Mucosa of stomach (tissue), 1 donor: ENCODE measurements around the gene GDNF.
"Not testable (repeated sequence)": the region's sequence is repeated elsewhere in the genome, so short reads cannot be mapped to it uniquely, and the experiment has no call there.

Experiments used
- H3K27me3 ChIP-seq: one replicate; pipeline ENCODE4 v1.7.0; 2013; ENCODE audit warnings: mild to moderate bottlenecking, low read length; ENCODE audit not compliant: control insufficient read depth, insufficient read depth
- H3K36me3 ChIP-seq: one replicate; pipeline ENCODE4 v1.7.0; 2013; ENCODE audit warnings: low read length; ENCODE audit not compliant: control insufficient read depth, insufficient read depth
- H3K4me1 ChIP-seq: one replicate; pipeline ENCODE4 v1.7.0; 2013; ENCODE audit warnings: mild to moderate bottlenecking, low read length; ENCODE audit not compliant: control insufficient read depth, insufficient read depth
- H3K4me3 ChIP-seq: one replicate; pipeline ENCODE4 v1.7.0; 2013; ENCODE audit warnings: low read length
- H3K9ac ChIP-seq: one replicate; pipeline ENCODE4 v1.7.0; 2013; ENCODE audit warnings: mild to moderate bottlenecking, low read length, moderate library complexity
- H3K9me3 ChIP-seq: one replicate; pipeline ENCODE4 v1.7.0; 2013; ENCODE audit warnings: mild to moderate bottlenecking, low read length, moderate library complexity; ENCODE audit not compliant: control insufficient read depth
- donor health status: Pancreatic carcinoma.

GDNF gene

DNA sequence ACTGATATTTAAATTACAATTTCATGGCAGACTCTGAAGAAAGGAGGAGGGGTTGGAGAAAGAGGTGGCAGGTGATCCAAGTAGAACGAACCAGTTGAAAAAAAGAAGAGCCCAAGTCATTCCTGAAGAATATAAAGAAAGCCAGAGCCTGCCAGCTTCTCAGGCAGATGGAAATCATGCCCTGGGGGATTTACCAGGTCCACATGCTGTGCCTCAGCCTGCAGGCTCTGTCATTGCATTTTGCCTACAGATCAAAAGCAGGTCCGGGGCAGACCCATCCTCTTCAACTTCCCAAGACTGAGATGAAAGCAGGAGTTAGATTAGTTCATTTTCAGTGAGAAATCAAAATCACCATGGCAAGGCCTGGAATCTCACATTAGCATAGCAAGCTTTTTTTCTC is 48.5 kb downstream of the GDNF start:
- Histone ChIP-seq H3K9ac (no peak overlapping the region), H3K4me3 (no peak overlapping the region), H3K36me3 (no peaks in the 10 kb centered on the region), H3K4me1 (no peaks in the 10 kb centered on the region), H3K27me3 (no peaks in the 10 kb centered on the region), H3K9me3 (no peaks in the 10 kb centered on the region)

DNA sequence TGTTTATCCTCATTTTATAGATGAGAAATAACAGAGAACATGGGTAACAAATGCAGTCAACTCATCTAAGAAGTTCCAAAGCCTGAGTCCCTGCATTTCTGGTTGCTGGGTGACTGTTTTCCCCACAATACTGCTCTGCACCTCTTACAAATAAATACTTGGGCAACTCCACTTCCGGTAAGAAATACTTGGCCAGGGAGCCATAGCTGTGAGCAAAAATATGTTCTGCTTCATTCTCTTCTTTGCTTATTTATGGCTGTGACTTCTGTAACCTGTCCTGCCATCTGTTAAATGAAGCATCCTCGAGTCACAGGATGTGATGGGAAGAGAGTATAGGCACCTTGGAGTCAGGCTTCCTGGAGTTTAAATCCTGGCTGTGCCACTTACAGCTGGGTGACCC is 49.9 kb downstream of the GDNF start:
- no peak overlapping the region for H3K9ac ChIP-seq
- H3K36me3 ChIP-seq: no peaks in the 10 kb centered on the region
- no peaks in the 10 kb centered on the region for H3K4me1 ChIP-seq
- H3K9me3 ChIP-seq: no peaks in the 10 kb centered on the region
- no peaks in the 10 kb centered on the region for H3K27me3 ChIP-seq
- H3K4me3 ChIP-seq: no peak overlapping the region

DNA sequence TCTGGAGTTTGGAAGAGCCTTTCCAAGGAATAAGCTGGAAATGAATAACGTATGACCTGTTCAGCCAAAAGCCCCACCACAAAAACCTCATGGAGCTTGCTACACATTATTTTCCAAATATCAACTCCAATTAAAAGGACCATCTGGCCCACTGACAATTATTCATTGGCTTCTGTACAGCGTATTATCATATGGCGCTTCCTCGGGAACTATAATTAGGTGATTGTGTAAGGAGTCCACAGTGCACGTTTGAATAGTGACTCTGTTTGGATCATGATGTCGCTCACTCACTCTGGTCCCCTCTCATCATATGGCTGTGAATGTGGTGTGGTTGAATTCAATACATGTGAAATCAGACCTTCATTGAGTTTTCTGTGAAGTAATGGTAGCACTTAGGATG is 52.1 kb downstream of the GDNF start:
- Histone ChIP-seq H3K27me3 (no peaks in the 10 kb centered on the region), H3K9ac (no peak overlapping the region)

DNA sequence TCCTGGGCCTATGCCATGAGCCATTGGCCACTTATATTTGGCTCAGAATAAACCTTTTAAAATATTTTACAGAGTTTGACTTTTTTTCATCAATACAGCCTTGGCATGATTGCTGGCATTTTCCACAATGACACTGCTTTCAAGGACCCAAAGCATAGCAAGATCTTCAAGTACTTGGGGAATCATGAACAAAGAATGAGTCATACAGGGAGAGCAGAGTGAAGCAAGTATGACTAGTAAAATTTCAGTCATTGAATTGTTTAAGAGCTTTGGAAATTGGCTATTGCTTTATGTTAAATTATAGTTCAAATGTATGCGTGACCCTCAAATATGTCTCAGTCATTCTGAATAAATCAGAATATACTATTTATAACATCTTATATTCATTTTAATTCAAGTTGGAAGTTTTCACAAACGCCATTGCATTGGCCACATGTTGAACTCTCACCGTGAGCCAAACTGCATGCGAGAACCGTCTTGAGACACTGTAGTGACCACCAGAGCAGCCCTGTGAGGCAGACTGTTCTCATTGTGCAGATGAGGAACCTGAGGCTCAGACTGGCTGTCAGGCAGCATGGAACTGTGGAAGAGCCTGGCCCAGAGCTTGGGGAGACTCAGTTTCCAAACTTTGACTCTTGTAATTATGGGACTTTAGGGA is 52.9 kb downstream of the GDNF start:
- Histone ChIP-seq H3K9ac (no peak overlapping the region), H3K4me1 (no peaks in the 10 kb centered on the region), H3K27me3 (no peaks in the 10 kb centered on the region), H3K4me3 (no peak overlapping the region), H3K9me3 (no peaks in the 10 kb centered on the region), H3K36me3 (no peaks in the 10 kb centered on the region)

More for the DNA sequence above, 52.1 kb downstream of the GDNF start:
- Histone ChIP-seq H3K9me3 (no peaks in the 10 kb centered on the region), H3K36me3 (no peaks in the 10 kb centered on the region), H3K4me3 (no peak overlapping the region), H3K4me1 (no peaks in the 10 kb centered on the region)

DNA sequence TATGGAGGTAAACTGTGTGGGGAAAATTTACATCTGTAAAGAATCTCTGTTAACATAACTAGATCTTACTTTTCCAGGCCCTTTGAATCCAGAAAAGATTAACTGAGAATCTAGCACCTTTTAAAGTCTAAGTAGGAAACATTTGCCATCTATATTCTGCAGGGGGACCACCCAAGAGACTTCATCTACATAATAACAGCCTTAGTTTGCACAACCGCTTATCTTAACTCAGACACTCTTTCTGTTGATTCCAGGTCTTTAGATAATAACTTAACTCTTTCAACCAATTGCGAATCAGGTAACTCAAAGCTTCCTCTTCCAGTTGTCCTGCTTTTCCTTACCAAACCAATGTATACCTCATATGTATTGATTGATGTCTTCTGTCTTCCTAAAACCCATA is 53.4 kb downstream of the GDNF start:
- no peaks in the 10 kb centered on the region for H3K4me1 ChIP-seq
- no peak overlapping the region for H3K9ac ChIP-seq
- H3K9me3 ChIP-seq: no peaks in the 10 kb centered on the region
- H3K27me3 ChIP-seq: no peaks in the 10 kb centered on the region
- no peaks in the 10 kb centered on the region for H3K36me3 ChIP-seq
- H3K4me3 ChIP-seq: no peak overlapping the region

DNA sequence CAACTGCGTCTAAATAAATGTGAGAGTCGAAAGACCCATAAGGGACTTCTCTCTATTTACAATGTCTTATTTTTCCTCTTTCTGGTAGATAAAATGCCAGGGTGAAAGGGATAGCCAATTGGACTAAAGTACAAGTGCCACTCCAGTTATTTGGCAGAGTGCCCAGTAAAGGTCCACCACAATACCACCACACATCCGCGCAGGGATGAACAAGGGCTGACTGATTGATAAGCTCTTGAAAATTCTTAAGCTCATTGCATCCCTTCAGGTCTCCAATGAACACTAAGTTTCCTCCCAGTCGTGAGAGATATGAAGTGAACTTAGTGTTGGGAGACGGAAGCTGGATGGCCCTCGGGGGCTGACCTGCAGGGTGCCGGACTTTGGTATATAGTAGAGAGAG is 58.4 kb downstream of the GDNF start:
- H3K4me3 ChIP-seq, H3K9ac ChIP-seq, H3K9me3 ChIP-seq, H3K4me1 ChIP-seq, H3K27me3 ChIP-seq, H3K36me3 ChIP-seq: not testable (repeated sequence)

DNA sequence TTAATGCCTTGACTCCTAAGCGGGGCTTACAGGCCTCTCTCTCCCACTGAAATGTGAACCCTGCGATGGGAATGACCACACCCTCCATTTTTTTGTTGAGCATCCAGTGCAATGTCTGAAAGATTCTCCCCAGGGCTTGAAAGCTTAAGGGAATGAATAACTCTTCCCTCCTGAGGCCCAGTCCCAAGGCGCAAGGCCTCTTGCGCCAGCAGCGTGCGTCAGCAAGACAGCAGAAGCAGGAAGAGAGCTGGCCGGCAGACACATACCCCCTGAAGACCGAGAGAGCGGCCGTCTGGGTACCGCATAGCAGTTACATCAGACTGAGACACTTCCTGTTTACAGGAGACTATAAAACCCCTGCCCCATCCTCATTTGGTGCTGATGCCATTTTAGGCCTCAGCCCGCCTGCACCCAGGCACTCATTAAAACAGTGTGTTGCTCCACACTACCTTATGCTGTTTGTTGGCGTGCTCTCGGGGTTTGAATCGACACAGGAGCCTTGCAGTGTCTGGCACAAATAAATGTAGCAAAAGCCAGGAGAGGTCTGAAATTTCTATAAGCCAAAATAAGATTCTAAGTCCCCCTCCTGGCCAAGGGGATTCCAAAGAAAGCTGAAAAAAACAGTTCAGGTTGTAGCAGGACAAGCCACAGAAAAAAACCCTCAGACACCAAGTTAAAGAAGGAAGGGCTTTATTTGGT is 62.3 kb downstream of the GDNF start:
- no peaks in the 10 kb centered on the region for H3K36me3 ChIP-seq
- no peaks in the 10 kb centered on the region for H3K9me3 ChIP-seq
- no peaks in the 10 kb centered on the region for H3K4me1 ChIP-seq
- no peak overlapping the region for H3K9ac ChIP-seq
- H3K4me3 ChIP-seq: no peak overlapping the region
- H3K27me3 ChIP-seq: no peaks in the 10 kb centered on the region

DNA sequence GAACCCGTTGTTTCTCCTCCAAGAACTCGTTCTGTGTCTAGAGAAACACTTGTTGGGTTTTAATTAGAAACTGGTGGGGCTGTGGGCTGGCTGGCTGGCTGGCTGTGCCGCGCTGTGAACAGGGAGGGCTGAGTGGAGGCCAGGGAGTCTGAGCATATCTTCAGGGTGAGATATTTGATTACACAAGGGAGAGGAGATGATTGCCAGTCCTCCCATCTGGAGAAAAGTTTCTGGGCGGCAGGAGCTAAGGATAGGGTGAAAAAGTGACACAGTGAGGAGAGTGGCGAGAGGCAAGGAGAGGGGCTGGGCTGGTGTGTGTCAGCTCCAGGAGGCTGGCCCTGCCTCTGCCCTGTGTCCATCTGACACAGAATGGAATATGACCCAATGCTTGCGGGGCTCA is 63.0 kb downstream of the GDNF start:
- Histone ChIP-seq H3K27me3 (no peaks in the 10 kb centered on the region), H3K4me1 (no peaks in the 10 kb centered on the region), H3K4me3 (no peak overlapping the region), H3K9ac (no peak overlapping the region), H3K36me3 (no peaks in the 10 kb centered on the region), H3K9me3 (no peaks in the 10 kb centered on the region)

DNA sequence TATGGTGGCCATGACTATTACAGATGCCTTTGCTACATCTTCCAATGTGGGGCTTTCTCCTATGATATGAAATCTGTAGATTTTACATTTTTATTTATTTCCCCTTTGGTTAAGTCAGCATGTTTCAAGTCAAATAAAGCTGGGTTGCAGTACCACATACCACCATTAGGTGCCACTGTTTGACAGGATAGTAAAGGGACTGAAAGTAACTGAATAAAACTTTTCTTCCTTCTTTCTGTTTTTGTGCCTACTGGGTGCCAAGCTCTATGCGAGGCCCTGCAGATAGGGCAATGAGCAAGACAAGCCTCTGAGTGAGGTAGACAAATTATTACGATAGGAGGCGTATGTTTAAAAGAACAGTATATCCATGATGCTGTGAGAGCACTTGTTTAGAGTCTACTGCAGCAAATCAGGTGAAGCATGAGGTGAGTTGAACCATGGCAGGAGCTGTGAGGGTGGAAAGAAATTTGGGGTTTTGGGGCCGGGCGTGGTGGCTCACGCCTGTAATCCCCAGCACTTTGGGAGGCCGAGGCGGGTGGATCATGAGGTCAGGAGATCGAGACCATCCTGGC is 64.8 kb downstream of the GDNF start:
- no peak overlapping the region for H3K4me3 ChIP-seq
- no peaks in the 10 kb centered on the region for H3K4me1 ChIP-seq
- no peaks in the 10 kb centered on the region for H3K9me3 ChIP-seq
- H3K36me3 ChIP-seq: no peaks in the 10 kb centered on the region
- H3K27me3 ChIP-seq: no peaks in the 10 kb centered on the region
- H3K9ac ChIP-seq: no peak overlapping the region

DNA sequence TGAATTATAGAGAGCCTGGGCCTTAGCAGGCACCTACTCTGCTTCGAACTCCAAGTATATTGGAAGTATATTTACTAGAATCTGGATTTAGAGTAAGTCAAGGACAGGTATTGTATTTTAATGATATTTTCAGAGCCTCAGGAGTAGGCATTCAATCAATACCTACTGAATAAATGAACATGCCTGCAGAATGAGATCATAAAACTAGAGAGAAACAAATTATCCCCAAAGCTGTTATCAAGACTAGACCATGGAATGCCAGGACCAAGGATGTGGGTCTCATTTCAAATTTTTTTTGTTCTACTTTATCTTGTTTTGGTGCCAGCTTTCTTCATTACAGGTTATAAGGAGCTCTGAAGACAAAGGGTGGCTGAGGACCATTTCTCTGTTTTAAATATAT is 66.0 kb downstream of the GDNF start:
- Histone ChIP-seq H3K9ac (no peak overlapping the region), H3K27me3 (no peaks in the 10 kb centered on the region), H3K4me3 (no peak overlapping the region), H3K4me1 (no peaks in the 10 kb centered on the region), H3K36me3 (no peaks in the 10 kb centered on the region), H3K9me3 (no peaks in the 10 kb centered on the region)

DNA sequence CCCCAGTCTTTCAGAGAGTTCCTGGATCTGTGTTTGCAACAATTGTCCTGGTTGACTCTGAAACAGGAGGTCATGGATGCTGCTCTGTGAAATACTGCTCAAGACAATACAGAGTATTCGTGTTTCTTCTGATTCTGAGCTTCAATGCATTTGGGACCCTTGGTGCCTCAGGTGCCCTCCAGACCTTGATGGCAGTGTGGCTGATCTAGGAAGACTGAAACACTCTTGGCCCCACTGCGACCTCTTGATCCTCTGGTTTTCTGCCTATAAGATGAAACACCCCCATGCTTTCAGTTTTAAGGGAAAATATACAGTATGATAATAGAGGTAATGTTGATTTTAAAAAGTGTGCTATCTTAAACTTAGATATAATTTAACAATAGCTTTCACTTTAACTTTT is 67.6 kb downstream of the GDNF start:
- no peaks in the 10 kb centered on the region for H3K4me1 ChIP-seq
- H3K9ac ChIP-seq: no peak overlapping the region
- no peaks in the 10 kb centered on the region for H3K27me3 ChIP-seq

DNA sequence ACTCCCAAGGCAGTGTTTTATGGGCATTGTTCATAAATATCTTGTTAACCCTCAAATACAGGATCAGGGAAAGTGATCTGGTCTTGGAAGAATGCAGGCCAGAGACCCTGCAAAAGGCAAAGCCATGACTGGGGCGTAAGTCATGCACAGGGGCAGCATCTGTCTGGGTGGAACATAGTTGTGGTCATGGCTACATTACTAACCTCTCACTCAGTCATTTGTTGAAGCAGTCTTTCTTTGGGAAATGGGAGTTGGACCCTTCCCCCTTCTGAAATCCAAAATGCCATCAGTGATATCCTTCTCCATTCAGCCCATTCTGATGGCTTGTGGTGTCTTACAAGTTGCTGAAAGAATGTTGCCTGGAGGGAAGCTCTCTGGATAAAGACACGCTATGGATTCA is 68.1 kb downstream of the GDNF start:
- Histone ChIP-seq H3K27me3 (no peaks in the 10 kb centered on the region), H3K9me3 (no peaks in the 10 kb centered on the region), H3K36me3 (no peaks in the 10 kb centered on the region), H3K4me3 (no peak overlapping the region), H3K9ac (no peak overlapping the region), H3K4me1 (no peaks in the 10 kb centered on the region)

More for the DNA sequence above, 67.6 kb downstream of the GDNF start:
- no peaks in the 10 kb centered on the region for H3K9me3 ChIP-seq
- no peak overlapping the region for H3K4me3 ChIP-seq
- no peaks in the 10 kb centered on the region for H3K36me3 ChIP-seq
